GM21381 (cell line): ENCODE results near the gene SMARCA2.
A peak's percentile ranks its signal among the peaks of the same experiment; 100 is the strongest.
"Not testable (repeated sequence)": the region's sequence is repeated elsewhere in the genome, so short reads cannot be mapped to it uniquely, and the experiment has no call there.

Experiments used
- ATAC-seq: cut with Tn5 transposase; IDR thresholded peaks from one replicate; pipeline ENCODE4 v1.9.1; 2021; ENCODE audit warnings: mild to moderate bottlenecking, moderate library complexity; ENCODE audit not compliant: unreplicated experiment

The SMARCA2 gene

GRCh38 chr9:2134391-2134790, 119.2 kb downstream of the SMARCA2 start:
- ATAC-seq = no peak

- no peak for ATAC-seq
Observed at GRCh38 chr9:2138646-2139045, 123.5 kb downstream of the SMARCA2 start.

GRCh38 chr9:2140600-2141223, 125.6 kb downstream of the SMARCA2 start:
- ATAC-seq = no peak

- no peak for ATAC-seq
Observed at GRCh38 chr9:2142212-2142611, 127.1 kb downstream of the SMARCA2 start.

- no peak for ATAC-seq
Observed at GRCh38 chr9:2144619-2145018, 129.5 kb downstream of the SMARCA2 start.

GRCh38 chr9:2145746-2146145, 130.6 kb downstream of the SMARCA2 start:
- no peak for ATAC-seq

GRCh38 chr9:2146700-2147099, 131.6 kb downstream of the SMARCA2 start:
- not testable (repeated sequence) for ATAC-seq

- ATAC-seq = no peak
Observed at GRCh38 chr9:2150338-2150737, 135.2 kb downstream of the SMARCA2 start.

GRCh38 chr9:2151171-2151570, 136.0 kb downstream of the SMARCA2 start:
- no peak for ATAC-seq

GRCh38 chr9:2152966-2153629, 138.0 kb downstream of the SMARCA2 start:
- ATAC-seq = no peak

GRCh38 chr9:2153630-2154217, 138.6 kb downstream of the SMARCA2 start:
- ATAC-seq = no peak

- no peak for ATAC-seq
Observed at GRCh38 chr9:2154731-2155130, 139.6 kb downstream of the SMARCA2 start.

GRCh38 chr9:2155966-2156365, 140.8 kb downstream of the SMARCA2 start:
- no peak for ATAC-seq

- ATAC-seq = peak; percentile 33
Observed at GRCh38 chr9:2157277-2158110, 142.3 kb downstream of the SMARCA2 start.

- ATAC-seq = peak; percentile 51
Observed at GRCh38 chr9:2158111-2158610, 143.0 kb downstream of the SMARCA2 start.

- ATAC-seq = no peak
Observed at GRCh38 chr9:2158766-2159430, 143.8 kb downstream of the SMARCA2 start.

- ATAC-seq = no peak
Observed at GRCh38 chr9:2159521-2160454, 144.6 kb downstream of the SMARCA2 start.

GRCh38 chr9:2161661-2162060, 146.5 kb downstream of the SMARCA2 start:
- no peak for ATAC-seq

GRCh38 chr9:2163231-2163885, 148.2 kb downstream of the SMARCA2 start:
- no peak for ATAC-seq
